GM18873 (cell line): ENCODE data around the gene GMIP.

Source experiments
- ATAC-seq: cut with Tn5 transposase; IDR thresholded peaks from one replicate; pipeline ENCODE4 v1.9.1; 2021; ENCODE audit warnings: mild to moderate bottlenecking, moderate library complexity, moderate number of reproducible peaks; ENCODE audit not compliant: unreplicated experiment, low FRiP score

GMIP gene

DNA sequence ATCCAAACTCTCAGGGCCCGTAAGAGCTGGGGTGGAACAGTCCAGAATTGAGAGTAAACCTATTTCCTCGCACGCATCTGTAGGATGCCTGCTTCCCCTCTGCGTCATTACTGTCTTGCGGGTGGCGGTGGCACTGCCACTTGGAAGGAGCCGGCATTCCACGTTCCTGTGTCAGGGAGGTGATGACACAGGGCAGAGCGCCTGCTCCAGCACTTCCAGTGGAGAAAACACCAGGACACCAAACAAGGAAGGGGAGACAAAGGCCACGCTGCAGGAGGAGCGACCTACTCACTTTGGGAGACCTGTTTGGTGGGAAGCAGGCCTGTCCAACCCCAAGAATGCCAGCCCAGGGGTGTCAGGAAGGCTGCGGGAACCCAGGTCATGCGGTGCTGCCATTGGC is 62.1 kb downstream of the GMIP start:
- ATAC-seq = no peak

DNA sequence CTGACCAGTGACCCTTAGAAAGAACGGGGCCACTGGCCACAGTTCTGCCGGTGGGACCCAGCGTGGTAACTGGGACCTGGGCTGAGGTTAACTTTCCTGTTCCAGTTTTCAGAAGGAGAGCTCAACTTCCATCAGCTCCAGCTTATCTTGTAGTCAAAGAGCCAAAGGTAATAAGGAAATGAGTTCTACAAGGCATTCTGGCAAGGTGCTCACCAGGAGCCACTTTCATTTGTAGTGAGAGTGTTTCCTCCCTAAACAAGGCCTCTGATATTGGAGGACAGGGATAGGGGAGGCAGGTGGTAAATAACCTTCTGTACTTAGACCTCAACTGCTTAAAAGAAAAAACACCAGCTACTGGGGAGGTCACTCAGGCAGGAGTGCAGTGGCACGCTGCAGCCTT is 63.0 kb downstream of the GMIP start:
- no peak for ATAC-seq

- no peak for ATAC-seq
Measured at GRCh38 chr19:19579533-19580361, 63.7 kb downstream of the GMIP start.
